B cell (primary cell): ENCODE results near the gene OTUD5.

ENCODE experiments used
- EZH2 ChIP-seq: IDR thresholded peaks from 2 replicates; pipeline ENCODE4 v1.6.1; 2012; ENCODE audit warnings: borderline replicate concordance, low read depth, mild to moderate bottlenecking, moderate library complexity, low read length; ENCODE audit not compliant: insufficient read depth, poor library complexity, severe bottlenecking
- TF ChIP-seq, protein P1 (sequence below): fragments of 200-600 bp; IDR thresholded peaks from one replicate; pipeline ENCODE4 v1.8.0; 2022; ENCODE audit warnings: antibody characterized with exemption, mild to moderate bottlenecking

DNA sequence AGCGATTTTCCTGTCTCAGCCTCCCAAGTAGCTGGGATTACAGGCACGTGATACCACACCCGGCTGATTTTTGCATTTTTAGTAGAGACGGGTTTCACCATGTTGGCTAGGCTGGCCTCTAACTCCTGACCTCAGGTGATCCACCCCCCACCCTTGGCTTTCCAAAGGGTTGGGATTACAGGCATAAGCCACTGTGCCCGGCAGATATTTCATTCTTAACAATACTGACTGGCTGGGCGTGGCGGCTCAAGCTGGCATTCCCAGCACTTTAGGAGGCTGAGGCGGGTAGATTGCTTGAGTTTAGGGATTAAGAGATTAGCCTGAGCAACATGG, 58.4 kb downstream of the OTUD5 start:
- TF ChIP-seq, protein P1, sequence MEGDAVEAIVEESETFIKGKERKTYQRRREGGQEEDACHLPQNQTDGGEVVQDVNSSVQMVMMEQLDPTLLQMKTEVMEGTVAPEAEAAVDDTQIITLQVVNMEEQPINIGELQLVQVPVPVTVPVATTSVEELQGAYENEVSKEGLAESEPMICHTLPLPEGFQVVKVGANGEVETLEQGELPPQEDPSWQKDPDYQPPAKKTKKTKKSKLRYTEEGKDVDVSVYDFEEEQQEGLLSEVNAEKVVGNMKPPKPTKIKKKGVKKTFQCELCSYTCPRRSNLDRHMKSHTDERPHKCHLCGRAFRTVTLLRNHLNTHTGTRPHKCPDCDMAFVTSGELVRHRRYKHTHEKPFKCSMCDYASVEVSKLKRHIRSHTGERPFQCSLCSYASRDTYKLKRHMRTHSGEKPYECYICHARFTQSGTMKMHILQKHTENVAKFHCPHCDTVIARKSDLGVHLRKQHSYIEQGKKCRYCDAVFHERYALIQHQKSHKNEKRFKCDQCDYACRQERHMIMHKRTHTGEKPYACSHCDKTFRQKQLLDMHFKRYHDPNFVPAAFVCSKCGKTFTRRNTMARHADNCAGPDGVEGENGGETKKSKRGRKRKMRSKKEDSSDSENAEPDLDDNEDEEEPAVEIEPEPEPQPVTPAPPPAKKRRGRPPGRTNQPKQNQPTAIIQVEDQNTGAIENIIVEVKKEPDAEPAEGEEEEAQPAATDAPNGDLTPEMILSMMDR = no peak
- TF ChIP-seq EZH2 = no peak
